SK-N-SH treated with all-trans-retinoic acid at 6 μM for 48 hours (cell line): ENCODE results near the gene ZSWIM6.

Experiments used
- BACH2 ChIP-seq: fragments of 250-450 bp; sonication (Bioruptor Pico); IDR thresholded peaks from 2 replicates; pipeline ENCODE4 v1.9.0; 2021; ENCODE audit warnings: mild to moderate bottlenecking, borderline replicate concordance
- GLIS3 ChIP-seq: fragments of 250-450 bp; sonication (Bioruptor Pico); IDR thresholded peaks from 2 replicates; pipeline ENCODE4 v1.5.0; 2020; ENCODE audit warnings: mild to moderate bottlenecking, moderate library complexity
- PATZ1 ChIP-seq: fragments of 250-450 bp; sonication (Bioruptor Pico); IDR thresholded peaks from 2 replicates; pipeline ENCODE4 v1.8.0; 2020; ENCODE audit warnings: mild to moderate bottlenecking, moderate library complexity, borderline replicate concordance
- POU6F1 ChIP-seq: fragments of 250-450 bp; sonication (Bioruptor Pico); IDR thresholded peaks from 2 replicates; pipeline ENCODE4 v1.8.0; 2021; ENCODE audit warnings: low read depth, mild to moderate bottlenecking, moderate library complexity, borderline replicate concordance
- RARB ChIP-seq: fragments of 250-450 bp; sonication (Bioruptor Pico); IDR thresholded peaks from 2 replicates; pipeline ENCODE4 v1.8.0; 2021; ENCODE audit warnings: mild to moderate bottlenecking, moderate library complexity
- SNAI2 ChIP-seq: fragments of 250-450 bp; sonication (Bioruptor Pico); IDR thresholded peaks from 2 replicates; pipeline ENCODE4 v1.5.0; 2020; ENCODE audit warnings: mild to moderate bottlenecking, moderate library complexity
- ZFP30 ChIP-seq: fragments of 450-650 bp; formaldehyde crosslinking; IDR thresholded peaks from 2 replicates; pipeline ENCODE4 v1.5.0; 2022; ENCODE audit warnings: mild to moderate bottlenecking, moderate library complexity
- ZNF70 ChIP-seq: fragments of 450-650 bp; formaldehyde crosslinking; IDR thresholded peaks from 2 replicates; pipeline ENCODE4 v1.5.0; 2020; ENCODE audit warnings: mild to moderate bottlenecking, moderate library complexity
- ZNF8 ChIP-seq: fragments of 450-650 bp; formaldehyde crosslinking; IDR thresholded peaks from 2 replicates; pipeline ENCODE4 v1.5.0; 2020; ENCODE audit warnings: mild to moderate bottlenecking, moderate library complexity

- TF ChIP-seq RARB (CRISPR knock-in tag) (no peak), PATZ1 (no peak), SNAI2 (no peak), BACH2 (CRISPR knock-in tag) (no peak), POU6F1 (CRISPR knock-in tag) (no peak), ZNF70 (CRISPR knock-in tag) (no peak), ZFP30 (CRISPR knock-in tag) (no peak), GLIS3 (CRISPR knock-in tag) (no peak), ZNF8 (CRISPR knock-in tag) (no peak)
Observed at GRCh38 chr5:61567337-61567736, 235.3 kb downstream of the ZSWIM6 start.
